Measurements from ENCODE around the gene ZNF492. TPM values are rescaled to one million over a fixed set of nuclear protein-coding genes. Genes with fewer than 3 reads are reported as not detected.
"Not testable (repeated sequence)": the region's sequence is repeated elsewhere in the genome, so short reads cannot be mapped to it uniquely, and the experiment has no call there.

Gene ZNF492
- total RNA-seq, result 1 to 10 TPM in 1 of 7 donors, under 1 TPM in 6; 0.37 to 1.4 (median 0.60) TPM
- under 1 TPM; 0.31 to 0.43 TPM for polyA plus RNA-seq
- long read RNA-seq, donor 1, result 0 reads
- long read RNA-seq, donor 2, full-length matches to known transcripts, result 3 of 3 reads
- long read RNA-seq, donor 2, partial matches to known transcripts, result 0 of 3 reads
- long read RNA-seq, donor 2, other reads (novel, unspliced or antisense), result 0 of 3 reads
- long read RNA-seq, donor 3, result 0 reads

DNA sequence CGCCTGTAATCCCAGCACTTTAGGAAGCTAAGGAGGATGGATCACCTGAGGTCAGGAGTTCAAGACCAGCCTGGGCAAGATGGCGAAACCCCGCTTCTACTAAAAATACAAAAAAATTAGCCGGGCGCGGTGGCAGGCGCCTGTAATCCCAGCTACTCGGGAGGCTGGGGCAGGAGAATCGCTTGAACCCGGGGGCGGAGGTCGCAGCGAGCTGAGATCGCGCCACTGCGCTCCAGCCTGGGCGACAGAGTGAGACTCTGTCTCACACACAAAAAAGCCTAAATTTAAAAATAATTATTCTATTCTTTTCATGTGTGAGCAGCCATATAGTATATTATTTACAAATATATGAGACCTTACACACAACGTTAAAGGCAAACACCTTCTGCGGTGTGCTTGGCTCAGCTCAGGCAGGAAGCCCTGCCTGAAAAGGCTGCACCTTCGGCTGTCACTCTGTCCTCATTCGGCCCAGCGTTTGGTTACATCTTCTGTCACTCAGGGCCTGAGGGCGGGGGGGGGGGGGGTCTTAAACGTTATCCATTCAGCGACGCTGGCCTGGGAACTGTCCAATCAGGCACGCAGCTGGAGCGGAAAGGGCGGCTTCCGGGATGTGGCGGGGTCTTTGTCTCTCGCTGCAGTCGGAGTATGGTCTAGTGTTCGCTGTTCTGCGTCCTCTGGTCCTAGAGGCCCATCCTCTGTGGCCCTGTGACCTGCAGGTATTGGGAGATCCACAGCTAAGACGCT is at the start of gene ZNF492:
ZNF492 (plus strand) TSS at position 619 of the 744 bp plus-strand sequence. CDS start 19,076 bp downstream, outside the sequence.
- H3K9me3 ChIP-seq; H3K4me1 ChIP-seq (ENCODE audit: insufficient read depth); intact Hi-C loops (cut with DNase I); H3K36me3 ChIP-seq; H3K27me3 ChIP-seq: not testable (repeated sequence)
- WGBS, 3 donors, result 1 to 25% (median 2%) methylated on average over 26 to 36 of the region's 36 CpGs
- H3K27ac ChIP-seq, result peak within 1 kb of the TSS in 1 of 2 donors; percentile 29
- peak within 1 kb of the TSS; percentile 69 for H3K4me3 ChIP-seq
- peak; percentile 91 to 95 (median 91) for DNase-seq

DNA sequence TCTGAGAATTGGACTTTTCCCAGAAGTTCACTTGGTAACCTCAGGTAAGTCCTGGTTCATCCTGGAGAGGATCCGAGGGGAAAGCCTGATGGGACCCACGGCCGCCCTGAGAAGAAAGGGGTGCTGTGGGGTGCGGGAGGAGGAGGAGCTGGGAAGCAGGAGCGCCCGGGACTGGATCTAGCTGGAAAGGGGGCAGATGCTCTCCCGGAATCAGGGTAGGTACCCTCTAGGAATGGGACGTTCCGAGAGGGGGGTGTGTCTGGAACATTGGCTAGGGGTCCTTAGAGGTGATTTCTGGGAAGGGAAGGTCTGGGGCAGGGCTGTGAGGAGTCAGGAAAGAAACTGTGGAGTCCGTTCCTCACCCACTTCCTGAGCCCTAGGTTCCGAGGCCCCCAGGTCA is 38.7 kb upstream of the ZNF492 start:
- H3K27ac ChIP-seq, result peak overlapping the region; percentile 33 to 46
- intact Hi-C loops (cut with DNase I), result no loop called here
- H3K4me1 ChIP-seq (ENCODE audit: insufficient read depth), result no peaks in the 10 kb centered on the region
- H3K4me3 ChIP-seq, result no peak overlapping the region
- no peaks in the 10 kb centered on the region for H3K9me3 ChIP-seq
- no peak for TF ChIP-seq EP300 (IDR thresholded peaks at IDR 0.05)
- TF ChIP-seq, protein P1, sequence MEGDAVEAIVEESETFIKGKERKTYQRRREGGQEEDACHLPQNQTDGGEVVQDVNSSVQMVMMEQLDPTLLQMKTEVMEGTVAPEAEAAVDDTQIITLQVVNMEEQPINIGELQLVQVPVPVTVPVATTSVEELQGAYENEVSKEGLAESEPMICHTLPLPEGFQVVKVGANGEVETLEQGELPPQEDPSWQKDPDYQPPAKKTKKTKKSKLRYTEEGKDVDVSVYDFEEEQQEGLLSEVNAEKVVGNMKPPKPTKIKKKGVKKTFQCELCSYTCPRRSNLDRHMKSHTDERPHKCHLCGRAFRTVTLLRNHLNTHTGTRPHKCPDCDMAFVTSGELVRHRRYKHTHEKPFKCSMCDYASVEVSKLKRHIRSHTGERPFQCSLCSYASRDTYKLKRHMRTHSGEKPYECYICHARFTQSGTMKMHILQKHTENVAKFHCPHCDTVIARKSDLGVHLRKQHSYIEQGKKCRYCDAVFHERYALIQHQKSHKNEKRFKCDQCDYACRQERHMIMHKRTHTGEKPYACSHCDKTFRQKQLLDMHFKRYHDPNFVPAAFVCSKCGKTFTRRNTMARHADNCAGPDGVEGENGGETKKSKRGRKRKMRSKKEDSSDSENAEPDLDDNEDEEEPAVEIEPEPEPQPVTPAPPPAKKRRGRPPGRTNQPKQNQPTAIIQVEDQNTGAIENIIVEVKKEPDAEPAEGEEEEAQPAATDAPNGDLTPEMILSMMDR (IDR thresholded peaks at IDR 0.05), result no peak
- TF ChIP-seq POLR2A (IDR thresholded peaks at IDR 0.05), result no peak
- no peaks in the 10 kb centered on the region for H3K36me3 ChIP-seq
- no peaks in the 10 kb centered on the region for H3K27me3 ChIP-seq
- WGBS, 3 donors, result 42 to 56% (median 47%) methylated on average over 11 of the region's 11 CpGs
- DNase-seq, result no peak

DNA sequence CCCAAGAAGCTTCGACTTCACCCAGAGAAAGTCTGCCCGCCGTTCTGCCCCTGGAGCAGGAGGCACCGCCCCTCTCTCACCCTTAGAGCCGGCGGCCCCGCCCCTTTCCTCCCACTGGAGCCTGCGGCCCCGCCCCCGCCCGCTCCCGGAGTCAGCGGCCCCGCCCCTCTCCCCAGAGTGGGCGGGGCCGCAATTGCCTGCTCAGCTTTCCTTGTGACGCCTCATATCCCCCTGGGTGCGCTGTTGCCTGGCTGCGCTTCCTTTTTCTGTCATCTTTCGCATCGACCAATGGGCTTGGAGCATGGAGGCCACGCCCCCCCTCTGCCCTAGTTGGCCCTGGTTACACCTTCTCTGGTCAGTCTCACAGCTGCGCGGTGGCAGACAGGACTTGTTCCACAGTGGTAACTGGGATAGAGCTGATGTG is 38.2 kb upstream of the ZNF492 start:
- peak; percentile 71 to 95 (median 91) for DNase-seq
- H3K4me1 ChIP-seq (ENCODE audit: insufficient read depth), result no peaks in the 10 kb centered on the region
- no peaks in the 10 kb centered on the region for H3K36me3 ChIP-seq
- no peaks in the 10 kb centered on the region for H3K27me3 ChIP-seq
- no peak for TF ChIP-seq EP300 (IDR thresholded peaks at IDR 0.05)
- peak; percentile 48 for TF ChIP-seq POLR2A (IDR thresholded peaks at IDR 0.05)
- WGBS, 3 donors, result 8 to 19% (median 12%) methylated on average over 11 to 24 of the region's 24 CpGs
- peak overlapping the region; percentile 71 for H3K27ac ChIP-seq
- H3K4me3 ChIP-seq, result no peak overlapping the region
- H3K9me3 ChIP-seq, result no peaks in the 10 kb centered on the region
- intact Hi-C loops (cut with DNase I), result no loop called here

DNA sequence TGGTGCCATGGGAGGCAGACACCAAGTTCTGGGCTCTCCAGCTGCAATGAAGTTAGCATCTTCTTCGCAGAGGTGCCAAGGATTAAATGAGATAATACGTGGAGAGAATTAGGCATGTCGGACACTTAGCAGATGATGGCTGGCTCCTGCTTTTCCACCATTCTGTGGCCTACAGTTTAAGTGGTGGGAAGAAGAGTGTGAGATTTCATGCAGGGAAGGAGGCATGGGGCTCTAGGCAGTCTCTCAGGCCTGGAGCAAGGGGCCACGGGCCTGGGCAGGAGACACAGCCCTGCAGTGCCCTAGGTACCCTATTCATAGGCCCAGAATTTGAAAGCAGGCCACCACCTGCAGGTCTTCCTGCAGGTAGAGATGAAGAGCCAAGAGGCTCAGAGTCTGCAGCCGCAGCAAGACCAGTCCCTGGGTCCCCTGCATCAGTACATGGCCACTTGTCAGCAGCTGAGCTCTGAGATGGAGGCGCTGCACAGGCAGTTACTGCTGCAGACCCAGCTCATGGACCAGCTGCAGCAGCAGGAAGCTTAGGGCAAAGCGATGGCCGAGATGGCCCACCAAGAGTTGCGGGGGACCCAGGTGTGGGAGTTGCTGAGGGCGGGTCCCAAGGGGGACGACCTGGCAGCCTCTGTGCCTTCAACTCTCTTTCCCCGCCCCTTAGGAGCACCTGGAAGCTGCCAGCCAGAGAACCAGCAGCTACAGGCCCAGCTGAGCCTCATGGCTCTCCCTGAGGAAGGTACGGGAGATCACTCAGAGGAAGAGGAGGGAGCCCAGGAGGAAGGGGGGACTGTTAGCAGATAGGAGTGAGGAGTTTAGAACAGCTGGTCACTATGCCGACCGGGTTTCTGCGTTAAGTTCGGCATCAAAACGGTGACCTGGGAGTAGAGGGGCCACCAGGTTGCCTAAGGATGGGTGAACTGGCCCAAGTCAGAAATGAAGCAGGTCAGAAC is 33.2 kb upstream of the ZNF492 start:
- intact Hi-C loops (cut with DNase I), result no loop called here
- Histone ChIP-seq H3K4me1 (ENCODE audit: insufficient read depth) (no peaks in the 10 kb centered on the region), H3K27me3 (no peaks in the 10 kb centered on the region), H3K36me3 (no peaks in the 10 kb centered on the region), H3K4me3 (no peak overlapping the region), H3K27ac (no peak overlapping the region), H3K9me3 (no peaks in the 10 kb centered on the region)
- DNase-seq, result no peak
- 79 to 85% (median 83%) methylated on average over 18 of the region's 18 CpGs for WGBS, 3 donors
- TF ChIP-seq, protein P1 (IDR thresholded peaks at IDR 0.05), result no peak
- TF ChIP-seq POLR2A (IDR thresholded peaks at IDR 0.05) (no peak), EP300 (IDR thresholded peaks at IDR 0.05) (no peak)

DNA sequence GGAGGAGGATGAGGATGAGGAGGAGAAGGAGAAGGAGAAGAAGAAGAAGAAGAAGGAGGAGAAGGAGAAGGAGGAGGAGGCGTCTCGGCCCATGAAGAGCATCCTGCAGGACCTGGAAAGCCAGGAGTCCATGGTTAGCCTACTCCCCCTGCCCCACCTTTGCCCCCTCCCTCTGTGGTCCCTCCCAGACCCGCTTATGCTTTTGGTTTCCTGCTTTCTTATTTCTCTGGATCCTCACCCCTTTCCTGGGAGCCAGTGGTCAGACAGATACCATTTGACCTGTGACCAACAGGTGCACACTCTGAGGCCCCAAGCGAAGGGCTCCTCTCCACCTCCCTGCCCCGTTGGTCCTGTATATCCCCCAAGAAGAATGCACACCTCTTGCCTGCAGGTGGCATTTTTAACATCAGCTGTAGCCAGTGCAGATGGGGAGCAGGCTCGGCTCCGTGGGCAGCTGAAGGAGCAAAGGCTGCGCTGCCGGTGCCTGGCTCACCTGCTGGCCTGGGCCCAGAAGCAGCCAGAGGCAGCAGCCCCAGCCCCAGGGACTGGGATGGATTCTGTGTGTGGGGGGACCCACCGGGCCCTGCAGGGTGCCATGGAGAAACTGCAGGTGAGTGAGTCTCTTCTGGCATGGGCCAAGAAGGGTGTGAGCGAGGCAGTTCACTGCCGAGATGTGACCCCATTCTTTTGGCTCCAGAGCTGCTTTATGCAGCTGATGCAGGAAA is 32.1 kb upstream of the ZNF492 start:
- H3K27me3 ChIP-seq, result no peaks in the 10 kb centered on the region
- no peak overlapping the region for H3K4me3 ChIP-seq
- no peak overlapping the region for H3K27ac ChIP-seq
- TF ChIP-seq, protein P1 (IDR thresholded peaks at IDR 0.05), result no peak
- TF ChIP-seq EP300 (IDR thresholded peaks at IDR 0.05) (no peak), POLR2A (IDR thresholded peaks at IDR 0.05) (no peak)
- no peaks in the 10 kb centered on the region for H3K9me3 ChIP-seq
- H3K36me3 ChIP-seq, result no peaks in the 10 kb centered on the region
- DNase-seq, result no peak
- 77 to 82% (median 78%) methylated on average over 12 of the region's 12 CpGs for WGBS, 3 donors
- intact Hi-C loops (cut with DNase I), result no loop called here
- H3K4me1 ChIP-seq (ENCODE audit: insufficient read depth), result no peaks in the 10 kb centered on the region
